Aorta (tissue), 5 donors: ENCODE results near the gene FAM204A. TPM values are rescaled to one million over a fixed set of nuclear protein-coding genes. Genes with fewer than 3 reads are reported as not detected.

Experiments used
- ATAC-seq: fragments of 200-7000 bp; cut with Tn5 transposase; one replicate; pipeline ENCODE4 v1.9.1; 2022; ENCODE audit warnings: moderate library complexity; ENCODE audit not compliant: low FRiP score
- DNase-seq, 2 donors: peaks; one replicate each; pipeline ENCODE4 v3.0.0-alpha.2; 2020
- H3K27ac ChIP-seq, 2 donors: one replicate each; pipeline ENCODE4 v1.5.1; 2013; ENCODE audit warnings: low read length in 2 of 2, mild to moderate bottlenecking in 2 of 2, moderate library complexity in 2 of 2, control low read depth in 1 of 2, inconsistent platforms in 1 of 2, low read depth in 1 of 2
- H3K27me3 ChIP-seq, 2 donors: one replicate each; pipeline ENCODE4 v1.6.1; 2013; ENCODE audit warnings: control low read depth in 1 of 2, low read length in 1 of 2, mild to moderate bottlenecking in 1 of 2, moderate library complexity in 1 of 2; ENCODE audit not compliant: insufficient read depth in 2 of 2, control insufficient read depth in 1 of 2
- H3K36me3 ChIP-seq, 2 donors: one replicate each; pipeline ENCODE4 v1.6.1; 2013; ENCODE audit warnings: control low read depth in 1 of 2, low read length in 1 of 2, mild to moderate bottlenecking in 1 of 2; ENCODE audit not compliant: insufficient read depth in 2 of 2, control insufficient read depth in 1 of 2
- H3K4me1 ChIP-seq, 2 donors: one replicate each; pipeline ENCODE4 v1.6.1; 2013; ENCODE audit warnings: low read length in 2 of 2, control low read depth in 1 of 2, mild to moderate bottlenecking in 1 of 2, moderate library complexity in 1 of 2; ENCODE audit not compliant: insufficient read depth in 2 of 2, control insufficient read depth in 1 of 2
- H3K4me3 ChIP-seq, 2 donors: one replicate each; pipeline ENCODE4 v1.5.1; 2013; ENCODE audit warnings: low read length in 2 of 2, control low read depth in 1 of 2, mild to moderate bottlenecking in 1 of 2
- H3K9me3 ChIP-seq: one replicate; pipeline ENCODE4 v1.6.1; 2013; ENCODE audit warnings: mild to moderate bottlenecking, low read length; ENCODE audit not compliant: control insufficient read depth
- WGBS, 2 donors: extraction: QIAGEN DNeasy Blood & Tissue Kit; methylation state at CpG; one replicate each; pipeline ENCODE4 v1.1.7; 2013; 5-methylcytosine and 5-hydroxymethylcytosine counted together
- intact Hi-C, 2 donors: fragments of 100-400 bp; cut with DNase I; formaldehyde crosslinking; loops; one replicate each; pipeline versions ENCODE4 v1.14.2 to v1.15.0; 2022
- polyA plus RNA-seq, 2 donors: library from polyadenylated mRNA; stranded (reverse); fragments of 200-250 nt; gene quantifications; one replicate each; pipeline ENCODE4 v1.2.3, GENCODE V29; 2013
- total RNA-seq, 2 donors: library from RNA; stranded (reverse); fragmentation: NEBNext Ultra II Directional; extraction: Animal tissue kit (Norgen Biotek cat#: 25700); gene quantifications; one replicate each; pipeline ENCODE4 v1.2.1, GENCODE V29; 2021
- donor health status: healthy with polysubstance abuse.
- donor health status: Bipolar disorder and iron deficiency.
- donor health status: DM: no; HTN: no; CAD: no.
- donor health status: DM: no; HTN: no; CAD: no.
- donor health status: DM: yes; HTN: yes; CAD: no.

The FAM204A gene
- total and polyA plus RNA-seq, 4 donors = 54.4 to 117 (median 63.5) TPM

GRCh38 chr10:118271671-118272070 is 70.5 kb downstream of the FAM204A start:
- H3K4me3 ChIP-seq = no peak overlapping the region
- no peaks in the 10 kb centered on the region for H3K4me1 ChIP-seq
- no peaks in the 10 kb centered on the region for H3K9me3 ChIP-seq
- ATAC-seq (no peak), DNase-seq (no peak)
- H3K27ac ChIP-seq = no peak overlapping the region
- intact Hi-C loops = no loop called here
- H3K36me3 ChIP-seq = no peaks in the 10 kb centered on the region
- 17 to 18% methylated on average over 5 of the region's 5 CpGs for WGBS, 2 donors
- no peaks in the 10 kb centered on the region for H3K27me3 ChIP-seq

GRCh38 chr10:118266098-118266748 is 75.9 kb downstream of the FAM204A start:
- no peak overlapping the region for H3K4me3 ChIP-seq
- WGBS, 2 donors = 65 to 78% methylated on average over 4 of the region's 4 CpGs
- intact Hi-C loops = no loop called here
- H3K4me1 ChIP-seq = no peaks in the 10 kb centered on the region
- no peak for DNase-seq
- ATAC-seq = no peak
- no peak overlapping the region for H3K27ac ChIP-seq
- no peaks in the 10 kb centered on the region for H3K36me3 ChIP-seq
- no peaks in the 10 kb centered on the region for H3K9me3 ChIP-seq
- no peaks in the 10 kb centered on the region for H3K27me3 ChIP-seq

GRCh38 chr10:118264838-118265470 is 77.2 kb downstream of the FAM204A start:
- intact Hi-C loops = no loop called here
- 70 to 71% methylated on average over 11 of the region's 11 CpGs for WGBS, 2 donors
- Histone ChIP-seq H3K27me3 (no peaks in the 10 kb centered on the region), H3K36me3 (no peaks in the 10 kb centered on the region), H3K27ac (no peak overlapping the region), H3K4me1 (no peaks in the 10 kb centered on the region), H3K9me3 (no peaks in the 10 kb centered on the region), H3K4me3 (no peak overlapping the region)
- DNase-seq (no peak), ATAC-seq (no peak)

GRCh38 chr10:118264252-118264651 is 77.9 kb downstream of the FAM204A start:
- H3K9me3 ChIP-seq = no peaks in the 10 kb centered on the region
- DNase-seq (no peak), ATAC-seq (no peak)
- H3K4me1 ChIP-seq = no peaks in the 10 kb centered on the region
- peaks cover 0 to under 1% of the 10 kb centered on the region in 2 donors for H3K27me3 ChIP-seq
- intact Hi-C loops = no loop called here
- no peak overlapping the region for H3K4me3 ChIP-seq
- no peaks in the 10 kb centered on the region for H3K36me3 ChIP-seq
- H3K27ac ChIP-seq = no peak overlapping the region

GRCh38 chr10:118262538-118262937 is 79.6 kb downstream of the FAM204A start:
- Histone ChIP-seq H3K36me3 (no peaks in the 10 kb centered on the region), H3K4me1 (no peaks in the 10 kb centered on the region), H3K27me3 (peaks cover 0 to 3% of the 10 kb centered on the region in 2 donors), H3K27ac (no peak overlapping the region), H3K4me3 (no peak overlapping the region), H3K9me3 (no peaks in the 10 kb centered on the region)
- DNase-seq (no peak), ATAC-seq (no peak)
- intact Hi-C loops = no loop called here
- WGBS, 2 donors = 21 to 23% methylated on average over 3 of the region's 3 CpGs

- Histone ChIP-seq H3K9me3 (no peaks in the 10 kb centered on the region), H3K36me3 (no peaks in the 10 kb centered on the region), H3K4me1 (no peaks in the 10 kb centered on the region), H3K27me3 (peaks cover 0 to 3% of the 10 kb centered on the region in 2 donors), H3K4me3 (no peak overlapping the region), H3K27ac (no peak overlapping the region)
- no peak for DNase-seq
- 24 to 25% methylated on average over 4 of the region's 4 CpGs for WGBS, 2 donors
- ATAC-seq = no peak
- intact Hi-C loops = no loop called here
Observed at GRCh38 chr10:118259288-118259906, 82.7 kb downstream of the FAM204A start.

- intact Hi-C loops = no loop called here
- DNase-seq (no peak), ATAC-seq (no peak)
- Histone ChIP-seq H3K36me3 (no peaks in the 10 kb centered on the region), H3K27ac (no peak overlapping the region), H3K27me3 (peaks cover 0 to 3% of the 10 kb centered on the region in 2 donors), H3K4me1 (no peaks in the 10 kb centered on the region), H3K4me3 (no peak overlapping the region), H3K9me3 (no peaks in the 10 kb centered on the region)
- WGBS, 2 donors = 66 to 82% methylated on average over 3 of the region's 3 CpGs
Observed at GRCh38 chr10:118258285-118258684, 83.8 kb downstream of the FAM204A start.

GRCh38 chr10:118256825-118257570 is 85.1 kb downstream of the FAM204A start:
- Histone ChIP-seq H3K4me1 (no peaks in the 10 kb centered on the region), H3K27me3 (peaks cover 0 to 3% of the 10 kb centered on the region in 2 donors), H3K9me3 (no peaks in the 10 kb centered on the region), H3K27ac (no peak overlapping the region), H3K36me3 (no peaks in the 10 kb centered on the region), H3K4me3 (no peak overlapping the region)
- DNase-seq (no peak), ATAC-seq (peak; percentile 33)
- intact Hi-C loops = no loop called here
- whole genome bisulfite sequencing, 2 donors = 32% methylated on average over 7 of the region's 7 CpGs
